Measurements from ENCODE around the gene IL18R1. TPM values are rescaled to one million over a fixed set of nuclear protein-coding genes. Genes with fewer than 3 reads are reported as not detected.

IL18R1 gene
- total and polyA plus RNA-seq, 9 of the 15 experiments (the other 6 are each of a cell fraction or from before 2014, with no cell fraction given): 0.55 to 10.0 (median 2.5) TPM

- 7% methylated on average over 1 of the region's 1 CpG for WGBS (ENCODE audit: insufficient coverage, low coverage, missing lambda C conversion rate)
- Histone ChIP-seq H3K27me3 (ENCODE audit: control insufficient read depth in 2 of 2, insufficient read depth in 2 of 2, low read length in 2 of 2) (no peaks in the 10 kb centered on the region), H4K20me1 (replicated peaks; ENCODE audit: control insufficient read depth, insufficient read depth, low read length) (no peaks in the 10 kb centered on the region), H3K36me3 (ENCODE audit: control insufficient read depth, insufficient read depth, low read length) (no peaks in the 10 kb centered on the region), H3K9ac (ENCODE audit: insufficient read depth in 1 of 2, low read depth in 2 of 2, low read length in 2 of 2) (no peak overlapping the region), H3K79me2 (ENCODE audit: control insufficient read depth, insufficient read depth, low read length) (no peaks in the 10 kb centered on the region), H3K4me3 (no peak overlapping the region), H3K27ac (ENCODE audit: extremely low read depth, low read depth, low read length) (no peak overlapping the region), H2AFZ (ENCODE audit: low read depth, low read length) (no peak overlapping the region), H3K9me3 (replicated peaks; ENCODE audit: control insufficient read depth, insufficient read depth, low read depth, low read length) (peaks cover 2% of the 10 kb centered on the region; the same call in 1 of the 2 replicates), H3K4me2 (ENCODE audit: insufficient read depth, low read length) (no peak overlapping the region), H3K9me1 (ENCODE audit: control insufficient read depth, insufficient read depth, low read length) (no peaks in the 10 kb centered on the region), H3K4me1 (replicated peaks in 1 of 2; ENCODE audit: control insufficient read depth in 2 of 2, insufficient read depth in 2 of 2, low read length in 2 of 2) (no peaks in the 10 kb centered on the region)
- POLR2A ChIA-PET: interaction anchor here (0.8 kb wide), 1 partner anchor 133 kb away, joined by 3 read pairs; no protein-coding TSS in a partner anchor
- intact Hi-C loops (cut with micrococcal nuclease) (no loop called here), in situ Hi-C loops (cut with MboI) (no loop called here)
- CTCF ChIA-PET (ENCODE audit: low intra/inter-chr PET ratio): no interaction called here
- TF ChIP-seq THRA (IDR thresholded peaks at IDR 0.05) (no peak), ZFP36 (IDR thresholded peaks at IDR 0.05; ENCODE audit: low read depth, low read length, partially characterized antibody) (peak; percentile 63), ATF6 (CRISPR knock-in tag; IDR thresholded peaks at IDR 0.05) (no peak), ZBTB34 (CRISPR knock-in tag; IDR thresholded peaks at IDR 0.05) (no peak)
- ATAC-seq: no peak
- FAIRE-seq: no peak
- no peak for DNase-seq (ENCODE audit: extremely low read depth in 1 of 4, low spot score in 3 of 4)
- BruUV-seq (replicated peaks): no TSS peak
These were observed 10.2 kb downstream of the IL18R1 start for GRCh38 chr2:102365763-102366162.

Data from K562 (cell line).